Measurements from ENCODE around the gene TNIK.

GRCh38 chr3:171401432-171401831 lies 58.8 kb downstream of the TNIK start:
- TF ChIP-seq POLR2AphosphoS5 (IDR thresholded peaks at IDR 0.05; ENCODE audit: low read depth, low read length): no peak
- TF ChIP-seq TAF1 (IDR thresholded peaks at IDR 0.05; ENCODE audit: borderline replicate concordance, insufficient read depth, low read length): no peak

Measured in PFSK-1 (cell line).